Esophagus squamous epithelium (tissue), 5 donors: ENCODE results near the gene LRRC56. TPM values are rescaled to one million over a fixed set of nuclear protein-coding genes. Genes with fewer than 3 reads are reported as not detected.
A peak's percentile ranks its signal among the peaks of the same experiment; 100 is the strongest.

ENCODE experiments used
- DNase-seq: peaks from one replicate; lab custom pipeline; 2025; lab: John Stamatoyannopoulos, UW
- H3K27ac ChIP-seq, 4 donors: fragments of 200-600 bp; sonication (generic); one replicate each; pipeline ENCODE4 v1.5.1; 2016 to 2019; ENCODE audit warnings: mild to moderate bottlenecking in 1 of 4
- H3K27me3 ChIP-seq, 4 donors: fragments of 200-600 bp; sonication (generic); 1 replicate in 3 of 4; 2 replicates in 1 of 4; pipeline versions ENCODE4 v1.5.1 to v1.6.0; 2017 to 2021; ENCODE audit warnings: antibody characterized with exemption in 1 of 4
- H3K36me3 ChIP-seq, 3 donors: fragments of 200-600 bp; sonication (generic); one replicate each; pipeline ENCODE4 v1.5.1; 2016 to 2019
- H3K4me1 ChIP-seq, 3 donors: fragments of 200-600 bp; sonication (generic); one replicate each; pipeline ENCODE4 v1.5.1; 2017 to 2019
- H3K4me3 ChIP-seq, 4 donors: fragments of 200-600 bp; sonication (generic); 1 replicate in 3 of 4; 2 replicates in 1 of 4; pipeline ENCODE4 v1.5.1; 2016 to 2019; ENCODE audit warnings: mild to moderate bottlenecking in 2 of 4, moderate library complexity in 1 of 4
- H3K9me3 ChIP-seq, 3 donors: fragments of 200-600 bp; sonication (generic); one replicate each; pipeline ENCODE4 v1.5.1; 2016 to 2019
- CTCF ChIP-seq, 6 experiments: fragments of 450-650 bp in 4 of 6; fragments of 200-600 bp in 2 of 6; sonication (generic) in 2 of 6; IDR thresholded peaks; one replicate each; pipeline ENCODE4 v1.5.1; 2016 to 2019; ENCODE audit warnings: antibody characterized with exemption in 6 of 6, mild to moderate bottlenecking in 4 of 6, moderate library complexity in 4 of 6
- POLR2A ChIP-seq, 4 donors: fragments of 450-650 bp; IDR thresholded peaks; one replicate each; pipeline ENCODE4 v1.6.1; 2017; ENCODE audit warnings: antibody characterized with exemption in 4 of 4, mild to moderate bottlenecking in 4 of 4, moderate library complexity in 3 of 4
- WGBS, 2 donors: methylation state at CpG; one replicate each; pipeline ENCODE4 v1.1.5; 2018; 5-methylcytosine and 5-hydroxymethylcytosine counted together
- intact Hi-C: fragments of 100-400 bp; cut with DNase I; formaldehyde crosslinking; loops from one replicate; pipeline ENCODE4 v1.15.0; 2022
- total RNA-seq, 4 donors: library from RNA; depleted of rRNA; stranded (reverse); fragments of >200 nt; gene quantifications; one replicate each; pipeline ENCODE4 v1.1.0, GENCODE V29; 2016
- donor health status: DM: yes; HTN: yes; CAD: no.

Gene LRRC56
- total RNA-seq, 4 donors from 2014 or later = 0.35 to 2.3 (median 1.2) TPM

- peak overlapping the region; percentile 94 to 100 (median 100) for H3K27ac ChIP-seq
- H3K9me3 ChIP-seq = no peaks in the 10 kb centered on the region
- H3K4me1 ChIP-seq = peaks cover 42 to 69% (median 45%) of the 10 kb centered on the region in 3 donors
- H3K27me3 ChIP-seq = no peaks in the 10 kb centered on the region
- H3K36me3 ChIP-seq = peaks cover 16 to 47% (median 17%) of the 10 kb centered on the region in 3 donors
- H3K4me3 ChIP-seq = peak overlapping the region; percentile 38 to 88 (median 66)
- TF ChIP-seq CTCF (IDR thresholded peaks at IDR 0.05) (no peak), POLR2A (IDR thresholded peaks at IDR 0.05) (no peak)
- intact Hi-C loops = loop anchor here (10.0 kb wide), 1 partner anchor 270 kb away; the partner anchor contains the start of genes PSMD13 and SIRT3
- WGBS, 2 donors = 23 to 29% methylated on average over 6 to 7 of the region's 7 CpGs
- DNase-seq = no peak
Measured at GRCh38 chr11:504994-505344, 32.4 kb upstream of the LRRC56 start.

- 0% methylated on average over 7 to 22 of the region's 71 CpGs for WGBS, 2 donors
- H3K27me3 ChIP-seq = no peaks in the 10 kb centered on the region
- H3K4me3 ChIP-seq = peak overlapping the region; percentile 74 to 88 (median 82)
- H3K4me1 ChIP-seq = peaks cover 42 to 67% (median 45%) of the 10 kb centered on the region in 3 donors
- intact Hi-C loops = loop anchor here (10.0 kb wide), 1 partner anchor 272 kb away; the partner anchor contains the start of genes PSMD13 and SIRT3
- peak; percentile 80 for DNase-seq
- peaks cover 3 to 46% (median 4%) of the 10 kb centered on the region in 3 donors for H3K36me3 ChIP-seq
- no peaks in the 10 kb centered on the region for H3K9me3 ChIP-seq
- H3K27ac ChIP-seq = peak overlapping the region; percentile 99 to 100 (median 100)
- TF ChIP-seq CTCF (IDR thresholded peaks at IDR 0.05) = peak in 1 of 6 experiments; percentile 24
- TF ChIP-seq POLR2A (IDR thresholded peaks at IDR 0.05) = peak in 3 of 4 donors; percentile 26 to 81 (median 77)
Measured at GRCh38 chr11:506238-506994, 30.9 kb upstream of the LRRC56 start.

- Histone ChIP-seq H3K36me3 (peaks cover 0 to 46% (median 0%) of the 10 kb centered on the region in 3 donors), H3K27ac (peak within 1 kb of the TSS; percentile 99 to 100 (median 100)), H3K27me3 (no peaks in the 10 kb centered on the region), H3K4me3 (peak within 1 kb of the TSS; percentile 74 to 88 (median 82)), H3K9me3 (no peaks in the 10 kb centered on the region), H3K4me1 (peaks cover 42 to 59% (median 43%) of the 10 kb centered on the region in 3 donors)
- intact Hi-C loops = loop anchor here (10.0 kb wide), 1 partner anchor 272 kb away; the partner anchor contains the start of genes PSMD13 and SIRT3
- WGBS, 2 donors = 0% methylated on average over 2 of the region's 93 CpGs; no CpG with 5 or more reads in 1 of the 2 donors
- TF ChIP-seq POLR2A (IDR thresholded peaks at IDR 0.05) (peak in 2 of 4 donors; percentile 44 to 68), CTCF (IDR thresholded peaks at IDR 0.05) (no peak)
- peak; percentile 86 for DNase-seq
Measured at GRCh38 chr11:506995-507726, 30.2 kb upstream of the LRRC56 start, which contains the start of gene RNH1. Gene RNH1, minus strand, starts transcription at chr11:507242. Its CDS starts 5,080 bp downstream, at chr11:502162.

- no peak for DNase-seq
- H3K4me3 ChIP-seq = peak overlapping the region; percentile 74 to 88 (median 82)
- H3K27me3 ChIP-seq = no peaks in the 10 kb centered on the region
- H3K36me3 ChIP-seq = peaks cover 0 to 49% (median 0%) of the 10 kb centered on the region in 3 donors
- peaks cover 36 to 55% (median 37%) of the 10 kb centered on the region in 3 donors for H3K4me1 ChIP-seq
- intact Hi-C loops = loop anchor here (10.0 kb wide), 1 partner anchor 273 kb away; the partner anchor contains the start of genes PSMD13 and SIRT3
- TF ChIP-seq CTCF (IDR thresholded peaks at IDR 0.05) = no peak
- no peak for TF ChIP-seq POLR2A (IDR thresholded peaks at IDR 0.05)
- no peaks in the 10 kb centered on the region for H3K9me3 ChIP-seq
- 64 to 77% methylated on average over 16 to 22 of the region's 45 CpGs for WGBS, 2 donors
- H3K27ac ChIP-seq = peak overlapping the region; percentile 83 to 100 (median 100)
Measured at GRCh38 chr11:507727-508515, 29.4 kb upstream of the LRRC56 start.
